UCSD-AML1 (cell line): ENCODE data around the gene ALG9.
"Not testable (repeated sequence)": the region's sequence is repeated elsewhere in the genome, so short reads cannot be mapped to it uniquely, and the experiment has no call there.

Source experiments
- DNase-seq: peaks from one replicate; lab custom pipeline; 2025; ENCODE audit not compliant: unreplicated experiment; lab: John Stamatoyannopoulos, UW

The ALG9 gene

GRCh38 chr11:111885053-111885452 lies 13.7 kb upstream of the ALG9 start:
- DNase-seq = not testable (repeated sequence)

GRCh38 chr11:111882202-111882601 lies 10.8 kb upstream of the ALG9 start:
- no peak for DNase-seq

GRCh38 chr11:111879637-111879960 lies 8.2 kb upstream of the ALG9 start:
- DNase-seq = no peak

GRCh38 chr11:111878849-111879636 lies 7.7 kb upstream of the ALG9 start, which contains the start of the genes CFAP68 and FDXACB1:
TSS of gene CFAP68 (plus strand) at chr11:111879541. CDS start at chr11:111879561, 20 bp downstream.
TSS of gene FDXACB1 (minus strand) at chr11:111879165. CDS start at chr11:111879132, 33 bp downstream.
- peak; percentile 96 for DNase-seq

- DNase-seq = no peak
Observed at GRCh38 chr11:111878385-111878848, 7.0 kb upstream of the ALG9 start.

GRCh38 chr11:111871693-111872161 lies 346 bp upstream of the ALG9 start:
- no peak for DNase-seq

GRCh38 chr11:111870522-111870885 lies 877 bp downstream of the ALG9 start:
- no peak for DNase-seq

GRCh38 chr11:111870113-111870512 lies 1.3 kb downstream of the ALG9 start:
- DNase-seq = no peak

- DNase-seq = no peak
Observed at GRCh38 chr11:111860257-111860656, 11.1 kb downstream of the ALG9 start.

- DNase-seq = no peak
Observed at GRCh38 chr11:111855506-111855905, 15.9 kb downstream of the ALG9 start.

GRCh38 chr11:111852103-111852502 lies 19.3 kb downstream of the ALG9 start:
- no peak for DNase-seq

GRCh38 chr11:111851636-111852035 lies 19.7 kb downstream of the ALG9 start:
- no peak for DNase-seq

GRCh38 chr11:111851067-111851466 lies 20.3 kb downstream of the ALG9 start:
- no peak for DNase-seq

GRCh38 chr11:111849631-111850030 lies 21.8 kb downstream of the ALG9 start:
- DNase-seq = no peak

GRCh38 chr11:111846636-111847035 lies 24.7 kb downstream of the ALG9 start:
- no peak for DNase-seq

- DNase-seq = no peak
Observed at GRCh38 chr11:111846063-111846462, 25.3 kb downstream of the ALG9 start.

- no peak for DNase-seq
Observed at GRCh38 chr11:111845276-111846028, 25.9 kb downstream of the ALG9 start.

GRCh38 chr11:111843661-111844060 lies 27.7 kb downstream of the ALG9 start:
- DNase-seq = no peak

GRCh38 chr11:111841370-111842053 lies 29.9 kb downstream of the ALG9 start:
- peak; percentile 72 for DNase-seq

GRCh38 chr11:111840143-111840542 lies 31.2 kb downstream of the ALG9 start:
- no peak for DNase-seq

GRCh38 chr11:111838054-111838453 lies 33.3 kb downstream of the ALG9 start:
- DNase-seq = no peak
